ENCODE data around the gene LPP. TPM values are rescaled to one million over a fixed set of nuclear protein-coding genes. Genes with fewer than 3 reads are reported as not detected.

The LPP gene
- total RNA-seq, 4 donors from 2014 or later, result 183 to 293 (median 242) TPM

DNA sequence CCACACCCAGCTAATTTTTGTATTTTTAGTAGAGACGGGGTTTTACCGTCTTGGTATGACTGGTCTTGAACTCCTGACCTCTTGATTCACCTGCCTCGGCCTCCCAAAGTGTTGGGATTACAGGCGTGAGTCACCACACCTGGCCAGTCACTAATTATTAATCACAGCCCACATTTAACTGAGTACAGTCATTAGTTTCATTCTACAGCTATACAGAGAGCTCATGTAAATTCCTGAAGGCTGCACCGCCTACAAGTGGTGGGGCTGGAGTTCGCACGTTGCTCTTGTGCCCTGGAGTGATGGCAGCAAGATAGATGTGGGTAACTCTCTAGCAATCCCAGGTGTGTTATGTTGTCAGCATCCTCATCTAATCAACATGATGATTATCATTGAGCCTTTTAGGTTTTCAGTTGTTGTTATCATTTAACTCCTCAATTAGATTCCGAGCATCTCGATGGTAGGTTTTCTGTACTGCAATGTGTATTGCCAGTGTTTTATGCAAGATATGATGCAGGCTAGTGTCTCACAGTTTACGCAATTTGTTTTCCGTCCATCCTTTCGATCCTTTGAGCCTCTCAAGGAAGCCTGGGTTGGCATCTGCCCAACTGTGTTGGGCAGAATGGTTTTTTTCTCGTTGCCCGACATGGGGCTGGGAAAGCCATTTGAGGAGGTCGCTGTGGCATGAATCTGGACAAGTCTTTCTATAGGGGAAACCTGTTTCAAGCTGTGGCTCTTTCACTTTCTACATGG, 216.3 kb downstream of the LPP start:
- Histone ChIP-seq H3K4me3 (no peak overlapping the region), H3K36me3 (no peaks in the 10 kb centered on the region), H3K27me3 (no peaks in the 10 kb centered on the region), H3K27ac (no peak overlapping the region), H3K4me1 (peaks cover 0 to 25% (median 0%) of the 10 kb centered on the region in 4 donors), H3K9me3 (no peaks in the 10 kb centered on the region)
- DNase-seq (ENCODE audit: low spot score in 2 of 2), result no peak
- TF ChIP-seq EP300 (IDR thresholded peaks at IDR 0.05), result no peak
- TF ChIP-seq POLR2A (IDR thresholded peaks at IDR 0.05), result no peak
- TF ChIP-seq, protein P1, sequence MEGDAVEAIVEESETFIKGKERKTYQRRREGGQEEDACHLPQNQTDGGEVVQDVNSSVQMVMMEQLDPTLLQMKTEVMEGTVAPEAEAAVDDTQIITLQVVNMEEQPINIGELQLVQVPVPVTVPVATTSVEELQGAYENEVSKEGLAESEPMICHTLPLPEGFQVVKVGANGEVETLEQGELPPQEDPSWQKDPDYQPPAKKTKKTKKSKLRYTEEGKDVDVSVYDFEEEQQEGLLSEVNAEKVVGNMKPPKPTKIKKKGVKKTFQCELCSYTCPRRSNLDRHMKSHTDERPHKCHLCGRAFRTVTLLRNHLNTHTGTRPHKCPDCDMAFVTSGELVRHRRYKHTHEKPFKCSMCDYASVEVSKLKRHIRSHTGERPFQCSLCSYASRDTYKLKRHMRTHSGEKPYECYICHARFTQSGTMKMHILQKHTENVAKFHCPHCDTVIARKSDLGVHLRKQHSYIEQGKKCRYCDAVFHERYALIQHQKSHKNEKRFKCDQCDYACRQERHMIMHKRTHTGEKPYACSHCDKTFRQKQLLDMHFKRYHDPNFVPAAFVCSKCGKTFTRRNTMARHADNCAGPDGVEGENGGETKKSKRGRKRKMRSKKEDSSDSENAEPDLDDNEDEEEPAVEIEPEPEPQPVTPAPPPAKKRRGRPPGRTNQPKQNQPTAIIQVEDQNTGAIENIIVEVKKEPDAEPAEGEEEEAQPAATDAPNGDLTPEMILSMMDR (IDR thresholded peaks at IDR 0.05), result no peak
- WGBS, 2 donors, result 91 to 93% methylated on average over 15 of the region's 15 CpGs

DNA sequence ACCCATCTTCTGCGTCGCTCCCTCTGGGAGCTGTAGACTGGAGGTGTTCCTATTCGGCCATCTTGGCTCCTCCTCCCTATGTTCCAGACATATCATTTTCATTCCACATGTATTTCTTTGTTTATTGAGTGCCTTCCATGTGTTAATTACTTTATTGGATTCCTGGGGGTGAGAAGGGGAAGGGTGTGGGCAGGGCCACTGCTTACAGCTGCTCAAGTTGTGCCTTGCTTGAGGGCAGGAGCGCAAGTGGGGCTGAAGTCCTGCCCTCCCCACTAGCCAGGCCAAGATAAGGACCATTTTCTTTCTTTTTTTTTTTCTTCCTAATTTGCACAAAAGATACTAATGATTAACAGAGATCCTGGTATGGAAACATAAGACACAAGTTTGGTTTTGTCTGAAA, 224.8 kb downstream of the LPP start:
- Histone ChIP-seq H3K4me1 (no peaks in the 10 kb centered on the region), H3K27ac (no peak overlapping the region), H3K9me3 (no peaks in the 10 kb centered on the region), H3K27me3 (no peaks in the 10 kb centered on the region), H3K36me3 (no peaks in the 10 kb centered on the region), H3K4me3 (no peak overlapping the region)
- TF ChIP-seq EP300 (IDR thresholded peaks at IDR 0.05) (no peak), POLR2A (IDR thresholded peaks at IDR 0.05) (no peak)
- TF ChIP-seq, protein P1 (IDR thresholded peaks at IDR 0.05), result no peak
- no peak for DNase-seq (ENCODE audit: low spot score in 2 of 2)
- 94 to 100% methylated on average over 4 of the region's 4 CpGs for WGBS, 2 donors

DNA sequence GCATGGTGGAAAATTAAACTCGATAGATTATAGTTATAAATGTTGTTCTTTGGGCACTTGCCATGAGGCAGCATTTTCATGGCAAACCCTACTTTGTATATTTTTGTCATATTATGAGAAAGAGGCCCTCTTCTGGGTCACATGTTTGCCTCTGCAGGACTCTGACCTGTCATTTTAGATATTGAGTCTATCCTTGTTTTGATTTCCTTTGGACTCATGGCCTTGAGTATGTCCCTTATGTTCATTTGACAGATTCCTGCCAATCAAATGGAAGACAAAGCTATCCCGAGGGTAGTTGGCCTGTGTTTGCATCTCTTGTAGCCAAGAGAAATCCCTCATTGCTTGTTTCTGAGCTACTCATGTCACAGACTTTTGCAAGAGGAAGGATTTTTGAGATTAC, 226.3 kb downstream of the LPP start:
- WGBS, 2 donors, result 62 to 67% methylated on average over 2 of the region's 2 CpGs
- Histone ChIP-seq H3K4me3 (no peak overlapping the region), H3K27ac (no peak overlapping the region), H3K36me3 (no peaks in the 10 kb centered on the region), H3K27me3 (no peaks in the 10 kb centered on the region), H3K4me1 (peaks cover 0 to 5% (median under 1%) of the 10 kb centered on the region in 4 donors), H3K9me3 (no peaks in the 10 kb centered on the region)
- no peak for TF ChIP-seq EP300 (IDR thresholded peaks at IDR 0.05)
- TF ChIP-seq, protein P1 (IDR thresholded peaks at IDR 0.05), result no peak
- no peak for TF ChIP-seq POLR2A (IDR thresholded peaks at IDR 0.05)
- no peak for DNase-seq (ENCODE audit: low spot score in 2 of 2)

DNA sequence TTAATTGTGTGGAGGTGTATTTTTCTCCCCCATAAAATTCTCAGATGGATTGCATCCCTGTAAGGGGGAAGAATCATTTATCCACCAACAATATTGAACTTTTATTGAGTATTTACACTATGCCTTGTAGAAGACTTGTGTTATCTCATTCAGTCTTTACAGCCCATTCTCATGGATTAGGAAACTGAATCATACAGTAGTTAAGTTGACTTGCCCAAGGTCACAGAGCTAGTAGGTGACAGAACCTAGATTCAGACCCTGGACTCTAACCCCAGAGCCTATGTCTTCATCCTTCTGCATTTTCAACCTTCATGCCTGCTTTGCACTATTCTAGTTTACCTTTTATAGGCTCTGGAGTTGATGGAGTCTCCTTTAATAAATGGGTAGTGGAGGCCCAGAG, 226.8 kb downstream of the LPP start:
- no peaks in the 10 kb centered on the region for H3K9me3 ChIP-seq
- peaks cover 0 to 9% (median 3%) of the 10 kb centered on the region in 4 donors for H3K4me1 ChIP-seq
- TF ChIP-seq, protein P1 (IDR thresholded peaks at IDR 0.05), result no peak
- TF ChIP-seq POLR2A (IDR thresholded peaks at IDR 0.05) (no peak), EP300 (IDR thresholded peaks at IDR 0.05) (no peak)
- no peaks in the 10 kb centered on the region for H3K27me3 ChIP-seq
- no peak for DNase-seq (ENCODE audit: low spot score in 2 of 2)
- no peaks in the 10 kb centered on the region for H3K36me3 ChIP-seq
- H3K27ac ChIP-seq, result no peak overlapping the region
- H3K4me3 ChIP-seq, result no peak overlapping the region

DNA sequence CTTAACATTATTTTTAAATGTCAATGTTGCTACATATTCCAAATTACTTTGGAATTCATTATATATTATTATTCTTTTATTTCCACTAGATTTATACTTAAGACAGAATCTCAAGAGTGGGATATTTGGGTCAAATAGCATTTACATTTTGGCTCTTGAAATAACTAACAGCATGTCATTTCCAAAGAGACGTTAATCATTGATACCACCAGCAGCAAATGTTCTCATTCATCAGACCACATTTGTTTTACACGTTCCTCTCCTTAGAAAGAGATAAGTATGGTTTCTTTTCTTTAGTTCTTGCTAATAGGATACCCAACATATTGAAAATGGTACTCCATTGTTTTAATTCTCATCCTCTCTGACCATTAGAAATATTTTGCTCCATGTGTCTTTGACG, 229.8 kb downstream of the LPP start:
- DNase-seq (ENCODE audit: low spot score in 2 of 2), result no peak
- H3K27ac ChIP-seq, result no peak overlapping the region
- no peaks in the 10 kb centered on the region for H3K27me3 ChIP-seq
- no peak overlapping the region for H3K4me3 ChIP-seq
- no peaks in the 10 kb centered on the region for H3K36me3 ChIP-seq
- no peaks in the 10 kb centered on the region for H3K9me3 ChIP-seq
- H3K4me1 ChIP-seq, result peaks cover 0 to 17% (median 4%) of the 10 kb centered on the region in 4 donors
- 67 to 88% methylated on average over 3 of the region's 3 CpGs for WGBS, 2 donors
- TF ChIP-seq, protein P1 (IDR thresholded peaks at IDR 0.05), result no peak
- TF ChIP-seq POLR2A (IDR thresholded peaks at IDR 0.05), result no peak
- no peak for TF ChIP-seq EP300 (IDR thresholded peaks at IDR 0.05)

Measured in tibial nerve (tissue), 4 donors.